Suprapubic skin (tissue), 4 donors: Measurements from ENCODE around the gene CYB5A.

ENCODE experiments used
- EP300 ChIP-seq: sonication (generic); formaldehyde crosslinking; IDR thresholded peaks from one replicate; pipeline ENCODE4 v1.6.1; 2017; ENCODE audit warnings: antibody characterized with exemption
- POLR2A ChIP-seq, 2 donors: fragments of 450-650 bp; IDR thresholded peaks; one replicate each; pipeline ENCODE4 v1.6.1; 2017; ENCODE audit warnings: antibody characterized with exemption in 2 of 2, mild to moderate bottlenecking in 2 of 2, moderate library complexity in 2 of 2
- POLR2AphosphoS5 ChIP-seq, 3 donors: sonication (generic); formaldehyde crosslinking; IDR thresholded peaks; one replicate each; pipeline ENCODE4 v1.6.1; 2017; ENCODE audit warnings: antibody characterized with exemption in 3 of 3
- TF ChIP-seq, protein P1 (sequence below), 2 donors: fragments of 200-600 bp in 1 of 2; fragments of 450-650 bp in 1 of 2; sonication (generic) in 1 of 2; IDR thresholded peaks; one replicate each; pipeline ENCODE4 v1.5.1; 2016 to 2019; ENCODE audit warnings: antibody characterized with exemption in 2 of 2, mild to moderate bottlenecking in 1 of 2, moderate library complexity in 1 of 2

DNA sequence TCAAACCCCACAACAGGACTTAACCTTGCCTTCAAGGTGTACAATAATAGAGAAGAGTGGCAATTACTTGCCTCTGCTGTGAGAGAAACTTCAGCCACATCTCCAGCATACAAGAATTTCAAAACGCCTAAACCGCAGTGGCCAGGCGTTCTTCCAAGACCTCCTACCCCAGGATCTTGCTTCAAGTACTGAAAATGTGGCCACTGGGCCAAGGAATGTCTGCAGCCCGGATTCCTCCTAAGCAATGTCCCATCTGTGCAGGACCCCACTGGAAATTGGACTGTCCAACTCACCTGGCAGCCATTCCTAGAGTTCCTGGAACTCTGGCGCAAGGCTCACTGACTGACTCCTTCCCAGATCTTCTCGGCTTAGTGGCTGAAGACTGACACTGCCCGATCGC is 2.8 kb upstream of the CYB5A start:
- TF ChIP-seq POLR2A (IDR thresholded peaks at IDR 0.05) (no peak), POLR2AphosphoS5 (IDR thresholded peaks at IDR 0.05) (no peak), EP300 (no peak)
- TF ChIP-seq, protein P1, sequence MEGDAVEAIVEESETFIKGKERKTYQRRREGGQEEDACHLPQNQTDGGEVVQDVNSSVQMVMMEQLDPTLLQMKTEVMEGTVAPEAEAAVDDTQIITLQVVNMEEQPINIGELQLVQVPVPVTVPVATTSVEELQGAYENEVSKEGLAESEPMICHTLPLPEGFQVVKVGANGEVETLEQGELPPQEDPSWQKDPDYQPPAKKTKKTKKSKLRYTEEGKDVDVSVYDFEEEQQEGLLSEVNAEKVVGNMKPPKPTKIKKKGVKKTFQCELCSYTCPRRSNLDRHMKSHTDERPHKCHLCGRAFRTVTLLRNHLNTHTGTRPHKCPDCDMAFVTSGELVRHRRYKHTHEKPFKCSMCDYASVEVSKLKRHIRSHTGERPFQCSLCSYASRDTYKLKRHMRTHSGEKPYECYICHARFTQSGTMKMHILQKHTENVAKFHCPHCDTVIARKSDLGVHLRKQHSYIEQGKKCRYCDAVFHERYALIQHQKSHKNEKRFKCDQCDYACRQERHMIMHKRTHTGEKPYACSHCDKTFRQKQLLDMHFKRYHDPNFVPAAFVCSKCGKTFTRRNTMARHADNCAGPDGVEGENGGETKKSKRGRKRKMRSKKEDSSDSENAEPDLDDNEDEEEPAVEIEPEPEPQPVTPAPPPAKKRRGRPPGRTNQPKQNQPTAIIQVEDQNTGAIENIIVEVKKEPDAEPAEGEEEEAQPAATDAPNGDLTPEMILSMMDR (IDR thresholded peaks at IDR 0.05), result no peak
